GM13977 (cell line): ENCODE results near the gene PHLDA1.
"Not testable (repeated sequence)": the region's sequence is repeated elsewhere in the genome, so short reads cannot be mapped to it uniquely, and the experiment has no call there.

Experiments used
- DNase-seq: peaks from one replicate; pipeline ENCODE4 v3.0.0; 2012; ENCODE audit warnings: low spot score
- in situ Hi-C: fragments of 300-500 bp; cut with MboI; formaldehyde crosslinking; loops from one replicate; pipeline ENCODE4 v1.12.0; 2022; ENCODE audit warnings: low sequenced_read_pairs, low pct_unique_long_range_greater_than_20kb, mixed read lengths, inconsistent platforms; ENCODE audit not compliant: unreplicated experiment
- TF ChIP-seq, protein P1 (sequence below): IDR thresholded peaks from 2 replicates; pipeline ENCODE4 v1.5.1; 2012; ENCODE audit warnings: mild to moderate bottlenecking, control low read depth; ENCODE audit not compliant: insufficient read depth; ENCODE audit errors: extremely low read depth, missing control alignments

The PHLDA1 gene

DNA sequence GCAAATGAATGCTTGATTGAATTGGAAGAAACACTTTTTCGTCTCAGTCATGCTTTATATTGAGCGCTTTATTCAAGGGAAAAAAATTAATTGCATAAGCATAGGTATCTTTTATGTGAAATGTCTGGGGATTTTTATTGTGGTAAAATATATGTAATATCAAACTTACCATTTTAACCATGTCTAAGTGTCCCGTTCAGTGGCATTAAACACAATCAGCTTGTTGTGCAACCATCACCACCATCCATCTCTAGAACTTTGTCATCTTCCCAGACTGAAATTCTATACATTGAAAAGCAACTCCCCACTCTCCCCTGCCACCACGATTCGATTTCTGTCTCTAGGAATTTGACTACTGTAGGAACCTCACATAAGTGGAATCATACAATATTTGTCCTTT, 39.8 kb downstream of the PHLDA1 start:
- no peak for DNase-seq
- in situ Hi-C loops: no loop called here
- TF ChIP-seq, protein P1, sequence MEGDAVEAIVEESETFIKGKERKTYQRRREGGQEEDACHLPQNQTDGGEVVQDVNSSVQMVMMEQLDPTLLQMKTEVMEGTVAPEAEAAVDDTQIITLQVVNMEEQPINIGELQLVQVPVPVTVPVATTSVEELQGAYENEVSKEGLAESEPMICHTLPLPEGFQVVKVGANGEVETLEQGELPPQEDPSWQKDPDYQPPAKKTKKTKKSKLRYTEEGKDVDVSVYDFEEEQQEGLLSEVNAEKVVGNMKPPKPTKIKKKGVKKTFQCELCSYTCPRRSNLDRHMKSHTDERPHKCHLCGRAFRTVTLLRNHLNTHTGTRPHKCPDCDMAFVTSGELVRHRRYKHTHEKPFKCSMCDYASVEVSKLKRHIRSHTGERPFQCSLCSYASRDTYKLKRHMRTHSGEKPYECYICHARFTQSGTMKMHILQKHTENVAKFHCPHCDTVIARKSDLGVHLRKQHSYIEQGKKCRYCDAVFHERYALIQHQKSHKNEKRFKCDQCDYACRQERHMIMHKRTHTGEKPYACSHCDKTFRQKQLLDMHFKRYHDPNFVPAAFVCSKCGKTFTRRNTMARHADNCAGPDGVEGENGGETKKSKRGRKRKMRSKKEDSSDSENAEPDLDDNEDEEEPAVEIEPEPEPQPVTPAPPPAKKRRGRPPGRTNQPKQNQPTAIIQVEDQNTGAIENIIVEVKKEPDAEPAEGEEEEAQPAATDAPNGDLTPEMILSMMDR: no peak

DNA sequence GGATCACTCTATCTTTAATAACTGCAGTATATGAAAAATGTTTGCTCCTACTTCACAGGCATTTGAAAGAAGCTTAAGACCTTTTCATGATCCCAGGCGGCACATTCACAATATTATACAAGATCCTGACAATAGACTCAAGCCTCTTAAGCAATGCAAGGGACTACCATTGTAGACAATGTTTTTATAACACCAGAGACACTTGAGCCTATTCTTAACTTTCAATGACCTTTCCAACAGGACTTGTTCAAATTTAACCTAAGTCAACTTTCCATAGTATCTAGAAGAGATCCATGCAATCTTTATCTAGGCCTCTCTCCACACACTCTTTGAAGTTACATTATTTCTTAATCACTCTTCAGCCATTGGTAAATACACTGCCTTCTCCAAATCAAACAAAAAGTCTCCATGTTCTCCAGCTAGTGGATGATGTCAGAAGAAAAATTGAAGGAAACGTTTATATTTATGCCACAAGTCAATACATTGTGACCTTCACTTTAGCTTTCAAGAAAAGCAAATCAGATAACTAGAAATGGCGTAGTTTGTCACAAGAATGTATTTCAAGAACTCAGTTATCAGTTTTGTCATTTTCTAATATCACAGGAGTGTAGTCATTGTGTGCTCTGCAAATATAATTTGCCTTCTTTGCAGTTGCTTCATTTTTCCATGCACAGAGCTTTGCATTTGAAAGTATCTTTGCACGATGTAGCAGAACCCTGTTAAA, 41.2 kb downstream of the PHLDA1 start:
- no peak for DNase-seq
- in situ Hi-C loops: no loop called here
- TF ChIP-seq, protein P1: no peak

DNA sequence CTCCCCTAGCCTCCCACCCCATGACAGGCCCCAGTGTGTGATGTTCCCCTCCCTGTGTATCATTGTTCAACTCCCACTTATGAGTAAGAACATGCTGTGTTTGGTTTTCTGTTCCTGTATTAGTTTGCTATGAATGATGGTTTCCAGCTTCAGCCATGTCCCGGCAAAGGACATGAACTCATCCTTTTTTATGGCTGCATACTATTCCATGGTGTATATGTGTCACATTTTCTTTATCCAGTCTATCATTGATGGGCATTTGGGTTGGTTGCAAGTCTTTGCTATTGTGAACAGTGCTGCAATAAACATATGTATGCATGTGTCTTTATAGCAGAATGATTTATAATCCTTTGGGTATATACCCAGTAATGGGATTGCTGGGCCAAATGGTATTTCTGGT, 43.9 kb downstream of the PHLDA1 start:
- in situ Hi-C loops, DNase-seq: not testable (repeated sequence)

DNA sequence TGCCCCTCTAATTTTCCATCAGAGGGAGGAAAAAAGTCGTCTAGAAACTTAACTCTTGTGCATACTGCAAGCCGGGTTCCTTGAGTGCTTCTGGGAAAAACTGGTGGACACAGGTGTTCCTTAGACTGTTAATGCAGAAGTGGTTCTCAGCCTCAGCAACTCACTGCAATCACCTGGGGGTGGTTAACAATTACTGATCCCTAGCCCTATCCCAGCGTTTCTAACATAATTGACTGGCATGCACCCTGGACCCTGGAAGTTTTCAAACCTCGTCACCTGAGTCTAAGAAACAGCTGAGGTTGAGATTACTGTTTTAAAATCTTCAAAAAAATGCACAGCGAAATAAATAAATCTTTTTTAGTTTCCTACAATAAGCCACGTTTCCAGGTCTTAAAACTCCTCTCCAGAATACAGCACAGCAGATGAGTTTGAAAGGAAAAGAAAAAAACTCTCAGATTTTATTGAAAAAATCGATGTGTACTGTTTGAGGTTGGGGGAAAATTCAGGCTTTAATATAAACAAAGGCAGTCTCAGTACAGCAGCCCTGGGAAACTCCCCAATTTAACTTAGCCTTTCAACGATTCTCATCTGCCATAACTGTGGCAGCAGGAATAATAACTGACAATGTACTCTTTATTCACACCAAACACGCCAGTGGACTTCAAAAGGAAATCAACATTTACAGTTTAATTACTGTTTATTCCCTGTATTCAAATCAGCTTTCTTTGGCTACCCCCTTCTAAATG, 45.4 kb downstream of the PHLDA1 start:
- TF ChIP-seq, protein P1: no peak
- DNase-seq: no peak

DNA sequence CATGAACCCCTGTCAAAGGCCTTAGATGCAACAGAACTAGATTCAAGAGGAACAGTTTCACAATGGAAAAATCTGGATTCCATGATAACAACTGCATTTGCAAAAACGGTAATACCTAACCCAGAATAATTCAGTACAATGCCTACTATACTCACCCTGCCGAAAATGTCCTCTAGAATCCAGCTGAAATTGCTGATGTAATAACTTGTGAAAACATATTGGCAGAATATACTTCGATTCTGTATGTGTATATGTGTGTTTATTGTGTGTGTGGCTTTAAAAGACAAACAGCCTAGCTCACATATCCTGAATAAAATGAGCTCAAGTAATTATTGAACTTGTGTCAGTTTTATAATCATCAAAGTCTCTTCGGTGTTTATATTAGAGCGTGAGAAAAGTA, 46.0 kb downstream of the PHLDA1 start:
- DNase-seq: no peak
- in situ Hi-C loops: no loop called here
- TF ChIP-seq, protein P1: no peak

More for the DNA sequence above, 45.4 kb downstream of the PHLDA1 start:
- in situ Hi-C loops: no loop called here

DNA sequence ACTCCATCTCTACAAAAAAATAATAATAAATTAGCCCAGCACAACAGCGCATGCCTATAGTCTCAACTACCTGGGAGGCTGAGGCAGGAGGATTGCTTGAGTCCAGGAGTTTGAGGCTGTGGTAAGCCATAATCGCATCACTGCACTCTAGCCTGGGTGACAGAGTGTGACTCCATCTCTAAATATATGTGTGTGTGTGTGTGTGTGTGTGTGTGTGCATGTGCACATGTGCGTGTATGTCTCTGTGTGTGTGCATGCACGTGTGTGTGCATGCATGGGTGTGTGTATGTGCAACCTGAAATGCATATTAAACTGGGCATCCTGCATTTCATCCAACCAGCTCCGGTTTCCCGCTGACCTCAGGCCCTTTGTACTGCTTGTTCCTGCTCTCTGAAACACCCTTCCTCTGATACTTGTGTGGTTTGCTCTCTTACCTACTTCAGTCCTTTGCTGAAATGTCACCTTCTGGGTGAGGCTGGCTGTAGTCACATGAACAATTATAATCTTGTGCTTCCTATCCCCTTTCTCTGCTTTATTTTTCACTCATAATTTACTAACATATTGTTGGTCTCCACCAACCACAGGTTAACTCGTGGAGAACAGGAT, 46.9 kb downstream of the PHLDA1 start:
- in situ Hi-C loops: no loop called here
- DNase-seq: no peak
- TF ChIP-seq, protein P1: no peak

DNA sequence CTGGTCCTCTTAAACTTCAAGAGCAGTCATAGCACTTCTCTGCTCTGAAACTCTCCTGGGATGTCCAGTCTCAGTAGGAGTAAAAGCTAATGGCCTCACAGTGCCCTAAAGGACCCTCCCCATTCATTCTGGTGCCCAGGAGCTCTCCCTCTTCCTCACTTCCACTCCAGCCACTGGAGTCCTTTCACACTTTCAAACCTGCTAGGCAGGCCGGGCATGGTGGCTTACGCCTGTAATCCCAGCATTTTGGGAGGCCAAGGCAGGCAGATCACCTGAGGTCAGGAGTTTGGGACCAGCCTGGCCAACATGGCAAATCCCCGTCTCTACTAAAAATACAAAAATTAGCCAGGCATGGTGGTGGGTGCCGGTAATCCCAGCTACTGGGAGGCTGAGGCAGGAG, 47.7 kb downstream of the PHLDA1 start:
- DNase-seq, in situ Hi-C loops: not testable (repeated sequence)
